Sigmoid colon (tissue), 7 donors: Measurements from ENCODE around the gene PTPN7. TPM values are rescaled to one million over a fixed set of nuclear protein-coding genes. Genes with fewer than 3 reads are reported as not detected.
A peak's percentile ranks its signal among the peaks of the same experiment; 100 is the strongest.

ENCODE experiments used
- DNase-seq: peaks from one replicate; pipeline ENCODE4 v3.0.0-alpha.2; 2019
- H3K27ac ChIP-seq, 4 donors: fragments of 200-600 bp; sonication (generic); one replicate each; pipeline ENCODE4 v1.5.1; 2016 to 2019; ENCODE audit warnings: mild to moderate bottlenecking in 1 of 4
- H3K27me3 ChIP-seq, 3 donors: fragments of 200-600 bp; sonication (generic); one replicate each; pipeline ENCODE4 v1.5.1; 2019; ENCODE audit warnings: mild to moderate bottlenecking in 1 of 3
- H3K36me3 ChIP-seq, 4 donors: fragments of 200-600 bp; sonication (generic); one replicate each; pipeline ENCODE4 v1.5.1; 2016 to 2019
- H3K4me1 ChIP-seq, 4 donors: fragments of 200-600 bp; sonication (generic); one replicate each; pipeline ENCODE4 v1.5.1; 2017 to 2019
- H3K4me3 ChIP-seq, 4 donors: fragments of 200-600 bp; sonication (generic); one replicate each; pipeline ENCODE4 v1.5.1; 2017 to 2019; ENCODE audit warnings: mild to moderate bottlenecking in 2 of 4, moderate library complexity in 1 of 4
- H3K9me3 ChIP-seq, 4 donors: fragments of 200-600 bp in 3 of 4; sonication (generic) in 3 of 4; one replicate each; pipeline versions ENCODE4 v1.5.1 to v1.6.1; 2013 to 2019
- CTCF ChIP-seq, 4 experiments: fragments of 450-650 bp in 3 of 4; fragments of 200-600 bp in 1 of 4; IDR thresholded peaks; one replicate each; pipeline ENCODE4 v1.5.1; 2016 to 2019; ENCODE audit warnings: antibody characterized with exemption in 4 of 4, mild to moderate bottlenecking in 3 of 4, moderate library complexity in 2 of 4
- EP300 ChIP-seq, 4 donors: sonication (generic); formaldehyde crosslinking; IDR thresholded peaks; one replicate each; pipeline ENCODE4 v1.6.1; 2017; ENCODE audit warnings: antibody characterized with exemption in 4 of 4
- POLR2A ChIP-seq, 2 donors: fragments of 450-650 bp; IDR thresholded peaks; one replicate each; pipeline ENCODE4 v1.6.1; 2016; ENCODE audit warnings: antibody characterized with exemption in 2 of 2, mild to moderate bottlenecking in 2 of 2, moderate library complexity in 2 of 2
- POLR2AphosphoS5 ChIP-seq, 4 donors: sonication (generic); formaldehyde crosslinking; IDR thresholded peaks; one replicate each; pipeline ENCODE4 v1.6.1; 2017; ENCODE audit warnings: antibody characterized with exemption in 4 of 4
- WGBS, 2 donors: extraction: QIAGEN DNeasy Blood & Tissue Kit; methylation state at CpG; one replicate each; pipeline ENCODE4 v1.1.7; 2013; 5-methylcytosine and 5-hydroxymethylcytosine counted together
- intact Hi-C: fragments of 100-400 bp; cut with DNase I; formaldehyde crosslinking; loops from one replicate; pipeline ENCODE4 v1.15.1; 2023
- polyA plus RNA-seq, 3 donors: library from polyadenylated mRNA; stranded (reverse); fragments of 200-250 nt; gene quantifications; one replicate each; pipeline ENCODE4 v1.2.3, GENCODE V29; 2013
- total RNA-seq, 4 donors: library from RNA; depleted of rRNA; stranded (reverse); fragments of >200 nt; gene quantifications; one replicate each; pipeline ENCODE4 v1.1.0, GENCODE V29; 2016
- donor health status: healthy with polysubstance abuse.
- donor health status: Bipolar disorder and iron deficiency.
- donor health status: healthy.

Gene PTPN7
- total and polyA plus RNA-seq, 7 donors: 0.71 to 18.2 (median 4.5) TPM; not detected in 1

DNA sequence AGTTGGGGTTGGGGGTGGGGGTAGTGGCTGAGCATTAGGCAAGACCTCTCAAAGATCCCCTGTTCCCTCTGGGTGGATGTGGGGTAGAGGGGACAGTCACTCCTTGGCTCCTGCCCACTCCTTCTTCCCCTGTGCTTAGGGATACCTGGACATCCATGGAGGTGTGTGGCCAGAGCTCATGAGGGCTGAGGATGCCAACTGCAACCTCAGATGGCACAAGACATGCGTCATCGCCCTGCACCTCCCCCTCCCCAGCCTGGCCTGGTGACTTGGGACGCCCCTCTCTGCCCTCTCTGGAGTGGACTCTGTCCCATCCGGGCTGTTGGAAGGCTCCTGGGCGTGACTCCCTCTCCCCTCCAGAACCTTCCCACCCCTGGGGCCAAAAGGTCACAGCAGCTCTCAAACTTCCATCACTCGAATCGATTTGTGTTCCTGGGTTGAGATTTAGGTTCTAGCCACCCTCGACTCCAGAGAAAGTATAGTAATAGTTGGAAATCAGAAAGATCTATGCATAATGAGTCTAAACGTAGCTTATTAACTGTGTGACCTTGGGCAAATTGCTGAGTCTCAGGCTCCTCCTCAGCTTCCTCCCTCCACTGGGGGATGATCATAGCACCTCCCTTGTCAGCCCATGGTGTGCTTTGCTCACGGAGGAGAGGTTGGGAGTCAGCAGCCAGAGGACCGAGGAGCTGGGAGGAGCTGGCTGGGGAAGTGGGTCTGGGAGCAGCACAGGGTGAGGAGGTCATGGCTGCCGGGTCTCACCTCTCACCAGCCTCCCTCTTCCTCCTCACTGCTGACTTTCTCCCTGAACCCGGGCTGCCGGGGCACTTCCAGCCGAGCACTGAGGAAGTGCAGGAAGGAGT is 2.2 kb upstream of the PTPN7 start:
- H3K4me1 ChIP-seq: no peaks in the 10 kb centered on the region
- 34 to 36% methylated on average over 15 of the region's 15 CpGs for WGBS, 2 donors
- H3K9me3 ChIP-seq: no peaks in the 10 kb centered on the region
- no peak for DNase-seq
- no peaks in the 10 kb centered on the region for H3K27me3 ChIP-seq
- no peak overlapping the region for H3K27ac ChIP-seq
- no peak for TF ChIP-seq EP300 (IDR thresholded peaks at IDR 0.05)
- no peak for TF ChIP-seq POLR2AphosphoS5 (IDR thresholded peaks at IDR 0.05)
- no peak for TF ChIP-seq CTCF (IDR thresholded peaks at IDR 0.05)
- TF ChIP-seq POLR2A (IDR thresholded peaks at IDR 0.05): no peak
- H3K4me3 ChIP-seq: no peak overlapping the region
- intact Hi-C loops: no loop called here
- no peaks in the 10 kb centered on the region for H3K36me3 ChIP-seq

DNA sequence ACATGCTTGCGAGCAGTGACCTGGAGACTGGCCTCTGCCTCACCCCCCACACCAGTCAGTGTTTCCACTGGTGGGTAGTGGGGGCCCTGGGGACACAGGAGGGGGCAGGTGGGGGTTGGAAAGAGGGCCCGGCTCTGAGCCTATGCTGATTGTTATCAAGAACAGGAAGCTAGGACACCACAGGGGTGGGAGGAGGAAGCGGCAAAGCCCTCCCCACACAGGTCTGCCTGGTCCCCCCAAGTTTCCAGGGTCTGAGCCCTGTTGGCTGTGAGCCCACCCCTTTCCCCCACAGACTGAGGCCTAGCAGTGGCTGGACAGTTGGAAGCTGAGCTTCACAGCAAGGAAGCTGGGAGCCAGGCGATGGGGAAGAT is 1.6 kb upstream of the PTPN7 start:
- no peaks in the 10 kb centered on the region for H3K27me3 ChIP-seq
- H3K27ac ChIP-seq: no peak overlapping the region
- no peaks in the 10 kb centered on the region for H3K9me3 ChIP-seq
- no peak for DNase-seq
- H3K4me3 ChIP-seq: no peak overlapping the region
- no peaks in the 10 kb centered on the region for H3K4me1 ChIP-seq
- intact Hi-C loops: no loop called here
- H3K36me3 ChIP-seq: no peaks in the 10 kb centered on the region
- no peak for TF ChIP-seq CTCF (IDR thresholded peaks at IDR 0.05)
- TF ChIP-seq POLR2A (IDR thresholded peaks at IDR 0.05): no peak
- TF ChIP-seq POLR2AphosphoS5 (IDR thresholded peaks at IDR 0.05): no peak
- no peak for TF ChIP-seq EP300 (IDR thresholded peaks at IDR 0.05)
- WGBS, 2 donors: 54 to 73% methylated on average over 4 of the region's 4 CpGs

GRCh38 chr1:202161151-202162046 is 997 bp upstream of the PTPN7 start:
- no peaks in the 10 kb centered on the region for H3K36me3 ChIP-seq
- no peak overlapping the region for H3K27ac ChIP-seq
- no peak for TF ChIP-seq EP300 (IDR thresholded peaks at IDR 0.05)
- no peak for TF ChIP-seq CTCF (IDR thresholded peaks at IDR 0.05)
- TF ChIP-seq POLR2AphosphoS5 (IDR thresholded peaks at IDR 0.05): no peak
- H3K4me3 ChIP-seq: no peak overlapping the region
- intact Hi-C loops: no loop called here
- H3K9me3 ChIP-seq: no peaks in the 10 kb centered on the region
- no peaks in the 10 kb centered on the region for H3K4me1 ChIP-seq
- DNase-seq: no peak
- WGBS, 2 donors: 52 to 80% methylated on average over 22 of the region's 22 CpGs
- H3K27me3 ChIP-seq: no peaks in the 10 kb centered on the region

- TF ChIP-seq CTCF (IDR thresholded peaks at IDR 0.05) (no peak), EP300 (IDR thresholded peaks at IDR 0.05) (no peak), POLR2AphosphoS5 (IDR thresholded peaks at IDR 0.05) (no peak), POLR2A (IDR thresholded peaks at IDR 0.05) (no peak)
- Histone ChIP-seq H3K4me3 (peak overlapping the region in 2 of 4 donors; percentile 8 to 25), H3K4me1 (no peaks in the 10 kb centered on the region), H3K27me3 (no peaks in the 10 kb centered on the region), H3K9me3 (no peaks in the 10 kb centered on the region), H3K36me3 (no peaks in the 10 kb centered on the region), H3K27ac (peak overlapping the region in 1 of 4 donors; percentile 3)
- 56 to 84% methylated on average over 16 of the region's 16 CpGs for WGBS, 2 donors
- intact Hi-C loops: no loop called here
- DNase-seq: no peak
These were observed 649 bp downstream of the PTPN7 start for GRCh38 chr1:202159534-202160371.
